AG04450 (cell line): Measurements from ENCODE around the gene HEXIM1. TPM values are rescaled to one million over a fixed set of nuclear protein-coding genes. Genes with fewer than 3 reads are reported as not detected.

ENCODE experiments used
- CTCF ChIA-PET: fragments of 300-600, 350-600 bp; formaldehyde crosslinking; extraction: SDS; loops from one replicate; lab custom pipeline; 2022; ENCODE audit warnings: antibody characterized with exemption, inconsistent platforms; lab: Charles Lee
- POLR2A ChIA-PET: fragments of 350-600 bp; formaldehyde crosslinking; extraction: SDS; loops from one replicate; lab custom pipeline; 2021; ENCODE audit warnings: antibody characterized with exemption, inconsistent platforms; lab: Yijun Ruan, JAX
- DNase-seq: peaks from one replicate; pipeline ENCODE4 v3.0.0-alpha.2; 2011; ENCODE audit warnings: low read depth, low spot score
- H3K27ac ChIP-seq: one replicate; pipeline ENCODE4 v1.5.1; 2012; ENCODE audit warnings: low read depth, low read length, control low read depth
- H3K27me3 ChIP-seq: one replicate; pipeline ENCODE4 v1.6.0; 2012; ENCODE audit warnings: low read length; ENCODE audit not compliant: control insufficient read depth, insufficient read depth
- H3K4me3 ChIP-seq: 2 replicates; pipeline ENCODE4 v1.5.1; 2011; ENCODE audit warnings: mild to moderate bottlenecking, low read depth, low read length, control low read depth
- H3K9me3 ChIP-seq: 2 replicates; pipeline ENCODE4 v1.5.1; 2012; ENCODE audit warnings: low read length; ENCODE audit not compliant: control insufficient read depth, insufficient read depth
- CTCF ChIP-seq: IDR thresholded peaks from 2 replicates; pipeline ENCODE4 v1.5.1; 2011; ENCODE audit warnings: low read depth, low read length, control low read depth, inconsistent platforms
- polyA plus RNA-seq: library from polyadenylated mRNA; depleted of rRNA; stranded (reverse); fragments of >200 nt; gene quantifications from 2 replicates; pipeline ENCODE4 v1.2.3, GENCODE V29; 2011

HEXIM1 gene
- polyA plus RNA-seq, 1 experiment = 13.2 TPM

- no peak for TF ChIP-seq CTCF
- CTCF ChIA-PET = no interaction called here
- POLR2A ChIA-PET = interaction anchor here (0.6 kb wide), 1 partner anchor 37 kb away, joined by 7 read pairs; no protein-coding TSS in a partner anchor
- no peak overlapping the region for H3K4me3 ChIP-seq
- H3K9me3 ChIP-seq = no peaks in the 10 kb centered on the region; the same call in 1 of the 2 replicates
- no peaks in the 10 kb centered on the region for H3K27me3 ChIP-seq
- H3K27ac ChIP-seq = no peak overlapping the region
- DNase-seq = no peak
Measured at GRCh38 chr17:45113424-45113754, 34.9 kb upstream of the HEXIM1 start.

- ChIA-PET CTCF (interaction anchor here (1.3 to 6.3 kb wide), 2 partner anchors 15 to 21 kb away, joined by 6 to 52 read pairs; partner anchors contain the start of gene ACBD4), POLR2A (no interaction called here)
Measured at GRCh38 chr17:45114117-45114932, 34.0 kb upstream of the HEXIM1 start.

GRCh38 chr17:45115015-45115625 is 33.2 kb upstream of the HEXIM1 start:
- TF ChIP-seq CTCF = no peak
- ChIA-PET CTCF (interaction anchor here (0.5 to 6.3 kb wide), 4 partner anchors 16 to 176 kb away, joined by 3 to 52 read pairs (median 6); partner anchors contain the start of gene ACBD4), POLR2A (no interaction called here)

More at GRCh38 chr17:45114117-45114932, 34.0 kb upstream of the HEXIM1 start:
- no peaks in the 10 kb centered on the region; the same call in 1 of the 2 replicates for H3K9me3 ChIP-seq
- no peak overlapping the region for H3K27ac ChIP-seq
- DNase-seq = no peak
- no peaks in the 10 kb centered on the region for H3K27me3 ChIP-seq
- no peak for TF ChIP-seq CTCF
- no peak overlapping the region for H3K4me3 ChIP-seq

GRCh38 chr17:45115871-45116270 is 32.4 kb upstream of the HEXIM1 start:
- Histone ChIP-seq H3K27ac (no peak overlapping the region), H3K9me3 (no peaks in the 10 kb centered on the region; the same call in 1 of the 2 replicates), H3K4me3 (no peak overlapping the region), H3K27me3 (no peaks in the 10 kb centered on the region)
- POLR2A ChIA-PET = no interaction called here
- CTCF ChIA-PET = interaction anchor here (0.6 to 6.3 kb wide), 2 partner anchors 19 to 177 kb away, joined by 3 to 52 read pairs; partner anchors contain the start of gene ACBD4
- no peak for DNase-seq
- TF ChIP-seq CTCF = no peak

More at GRCh38 chr17:45115015-45115625, 33.2 kb upstream of the HEXIM1 start:
- no peak overlapping the region for H3K27ac ChIP-seq
- H3K27me3 ChIP-seq = no peaks in the 10 kb centered on the region
- H3K4me3 ChIP-seq = no peak overlapping the region
- DNase-seq = no peak
- no peaks in the 10 kb centered on the region; the same call in 1 of the 2 replicates for H3K9me3 ChIP-seq
